Keratinocyte (primary cell): ENCODE measurements around the gene CST7. TPM values are rescaled to one million over a fixed set of nuclear protein-coding genes. Genes with fewer than 3 reads are reported as not detected.

ENCODE experiments used
- DNase-seq: peaks from one replicate; pipeline ENCODE4 v3.0.0-alpha.2; 2011; ENCODE audit warnings: low read depth, missing footprints, low spot score
- FAIRE-seq: peaks from 2 replicates; lab custom pipeline; 2011; peaks lifted over from hg19 to GRCh38; lab: Jason Lieb, UNC
- H2AFZ ChIP-seq: 2 replicates; pipeline ENCODE4 v1.6.0; 2012; ENCODE audit warnings: low read length, control low read depth, inconsistent platforms; ENCODE audit not compliant: control insufficient read depth
- H3K27ac ChIP-seq: 2 replicates; pipeline ENCODE4 v1.5.1; 2011; ENCODE audit warnings: low read length; ENCODE audit not compliant: control insufficient read depth, insufficient read depth
- H3K27me3 ChIP-seq: 3 replicates; pipeline ENCODE4 v1.6.0; 2011; ENCODE audit warnings: low read length; ENCODE audit not compliant: control insufficient read depth, insufficient read depth; ENCODE audit errors: extremely low read depth
- H3K36me3 ChIP-seq, 2 experiments: 2 replicates in 1 of 2; 3 replicates in 1 of 2; pipeline ENCODE4 v1.5.1; 2011; ENCODE audit warnings: low read length in 2 of 2, mild to moderate bottlenecking in 1 of 2; ENCODE audit not compliant: control insufficient read depth in 2 of 2, insufficient read depth in 2 of 2; ENCODE audit errors: extremely low read depth in 1 of 2
- H3K4me1 ChIP-seq: 3 replicates; pipeline ENCODE4 v1.5.1; 2011; ENCODE audit warnings: low read length; ENCODE audit not compliant: control insufficient read depth, insufficient read depth; ENCODE audit errors: extremely low read depth
- H3K4me2 ChIP-seq: 3 replicates; pipeline ENCODE4 v1.6.0; 2011; ENCODE audit warnings: low read depth, low read length; ENCODE audit not compliant: control insufficient read depth, insufficient read depth; ENCODE audit errors: extremely low read depth
- H3K4me3 ChIP-seq, 3 experiments: fragments of 200-600 bp in 1 of 3; sonication (generic) in 1 of 3; 2 replicates in 2 of 3; 3 replicates in 1 of 3; pipeline ENCODE4 v1.5.1; 2011 to 2016; ENCODE audit warnings: low read length in 3 of 3, mild to moderate bottlenecking in 3 of 3, control low read depth in 2 of 3, inconsistent platforms in 1 of 3, low read depth in 1 of 3, mixed read lengths in 1 of 3, mixed run types in 1 of 3, moderate library complexity in 1 of 3; ENCODE audit not compliant: control insufficient read depth in 2 of 3, insufficient read depth in 2 of 3; ENCODE audit errors: extremely low read depth in 1 of 3
- H3K79me2 ChIP-seq: 2 replicates; pipeline ENCODE4 v1.6.0; 2012; ENCODE audit warnings: low read length; ENCODE audit not compliant: control insufficient read depth, insufficient read depth
- H3K9ac ChIP-seq: 3 replicates; pipeline ENCODE4 v1.6.0; 2011; ENCODE audit warnings: low read length; ENCODE audit not compliant: control insufficient read depth, insufficient read depth; ENCODE audit errors: extremely low read depth
- H3K9me1 ChIP-seq: 3 replicates; pipeline ENCODE4 v1.6.0; 2011; ENCODE audit warnings: low read length; ENCODE audit not compliant: control insufficient read depth, insufficient read depth; ENCODE audit errors: extremely low read depth
- H3K9me3 ChIP-seq: 2 replicates; pipeline ENCODE4 v1.5.1; 2012; ENCODE audit warnings: low read depth, low read length; ENCODE audit not compliant: control insufficient read depth
- H4K20me1 ChIP-seq: 3 replicates; pipeline ENCODE4 v1.6.0; 2011; ENCODE audit warnings: low read length; ENCODE audit not compliant: control insufficient read depth, insufficient read depth; ENCODE audit errors: extremely low read depth
- EZH2 ChIP-seq: IDR thresholded peaks from one replicate; pipeline ENCODE4 v1.6.1; 2012; ENCODE audit warnings: inconsistent platforms, mild to moderate bottlenecking, low read length, moderate library complexity
- dilution Hi-C: fragments of 300-500 bp; cut with MboI; formaldehyde crosslinking; loops from one replicate; pipeline ENCODE4 v1.7.0; 2020; ENCODE audit warnings: low sequenced_read_pairs; ENCODE audit not compliant: extremely low pct_ligation_motif_present
- polyA plus RNA-seq, 5 experiments: library from polyadenylated mRNA; depleted of rRNA in 3 of 5; stranded (reverse) in 3 of 5; stranded (forward) in 1 of 5; unstranded in 1 of 5; fragments of >200 nt; gene quantifications; 1 replicate in 1 of 5; 2 replicates in 3 of 5; 3 replicates in 1 of 5; pipeline versions ENCODE4 v1.2.1 to v1.2.3, GENCODE V29; 2011 to 2012; ENCODE audit warnings: missing spikeins in 2 of 5, low read depth in 1 of 5, low replicate concordance in 1 of 5
- TF ChIP-seq, protein P1 (sequence below), 3 experiments: IDR thresholded peaks in 1 of 3; conservative IDR thresholded peaks in 1 of 3; optimal IDR thresholded peaks in 1 of 3; 2 replicates in 2 of 3; 3 replicates in 1 of 3; pipeline versions ENCODE3 to v1.5.1; 2011; ENCODE audit warnings: low read length in 3 of 3, mild to moderate bottlenecking in 3 of 3, moderate library complexity in 2 of 3, control low read depth in 1 of 3, inconsistent platforms in 1 of 3; ENCODE audit not compliant: insufficient read depth in 2 of 3; ENCODE audit errors: extremely low read depth in 1 of 3

Gene CST7
- polyA plus RNA-seq, 1 donor (not counting 4 experiments of a cell fraction or from before 2014, with no cell fraction given): not detected

DNA sequence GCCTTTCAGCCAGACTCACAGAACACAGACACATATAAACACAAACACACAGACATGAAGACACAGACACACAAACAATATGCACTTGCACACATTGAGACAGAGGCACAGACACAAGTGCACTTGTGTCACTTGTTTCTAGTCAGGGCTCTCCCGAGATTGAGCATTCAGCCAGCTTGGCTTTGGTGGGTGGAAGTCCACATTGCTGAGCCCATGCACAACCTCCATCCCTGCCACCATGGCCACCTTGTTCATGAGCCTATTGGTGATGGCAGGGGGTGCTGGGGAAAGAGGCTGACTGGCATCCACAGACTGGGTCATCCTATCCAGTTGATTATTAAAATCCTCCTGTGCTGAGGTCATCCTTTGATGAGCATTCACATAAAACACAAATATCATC, 11.5 kb upstream of the CST7 start:
- H3K4me1 ChIP-seq: no peaks in the 10 kb centered on the region
- FAIRE-seq (no peak), DNase-seq (no peak)
- H2AFZ ChIP-seq: no peak overlapping the region
- H3K9ac ChIP-seq: no peak overlapping the region
- H3K27ac ChIP-seq: no peak overlapping the region
- H3K4me2 ChIP-seq: no peak overlapping the region
- H4K20me1 ChIP-seq: no peaks in the 10 kb centered on the region
- no peak for TF ChIP-seq EZH2
- TF ChIP-seq, protein P1, sequence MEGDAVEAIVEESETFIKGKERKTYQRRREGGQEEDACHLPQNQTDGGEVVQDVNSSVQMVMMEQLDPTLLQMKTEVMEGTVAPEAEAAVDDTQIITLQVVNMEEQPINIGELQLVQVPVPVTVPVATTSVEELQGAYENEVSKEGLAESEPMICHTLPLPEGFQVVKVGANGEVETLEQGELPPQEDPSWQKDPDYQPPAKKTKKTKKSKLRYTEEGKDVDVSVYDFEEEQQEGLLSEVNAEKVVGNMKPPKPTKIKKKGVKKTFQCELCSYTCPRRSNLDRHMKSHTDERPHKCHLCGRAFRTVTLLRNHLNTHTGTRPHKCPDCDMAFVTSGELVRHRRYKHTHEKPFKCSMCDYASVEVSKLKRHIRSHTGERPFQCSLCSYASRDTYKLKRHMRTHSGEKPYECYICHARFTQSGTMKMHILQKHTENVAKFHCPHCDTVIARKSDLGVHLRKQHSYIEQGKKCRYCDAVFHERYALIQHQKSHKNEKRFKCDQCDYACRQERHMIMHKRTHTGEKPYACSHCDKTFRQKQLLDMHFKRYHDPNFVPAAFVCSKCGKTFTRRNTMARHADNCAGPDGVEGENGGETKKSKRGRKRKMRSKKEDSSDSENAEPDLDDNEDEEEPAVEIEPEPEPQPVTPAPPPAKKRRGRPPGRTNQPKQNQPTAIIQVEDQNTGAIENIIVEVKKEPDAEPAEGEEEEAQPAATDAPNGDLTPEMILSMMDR (optimal IDR thresholded peaks at IDR 0.05 in 1 of 3, IDR thresholded peaks at IDR 0.05 in 1 of 3, conservative IDR thresholded peaks at IDR 0.05 in 1 of 3; ENCODE audit: extremely low read depth in 1 of 3, insufficient read depth in 2 of 3, low read length in 3 of 3): no peak
- no peaks in the 10 kb centered on the region for H3K79me2 ChIP-seq
- H3K9me1 ChIP-seq: no peaks in the 10 kb centered on the region
- no peak overlapping the region for H3K4me3 ChIP-seq
- no peaks in the 10 kb centered on the region for H3K27me3 ChIP-seq
- H3K36me3 ChIP-seq: no peaks in the 10 kb centered on the region
- no peaks in the 10 kb centered on the region for H3K9me3 ChIP-seq
- dilution Hi-C loops: no loop called here

DNA sequence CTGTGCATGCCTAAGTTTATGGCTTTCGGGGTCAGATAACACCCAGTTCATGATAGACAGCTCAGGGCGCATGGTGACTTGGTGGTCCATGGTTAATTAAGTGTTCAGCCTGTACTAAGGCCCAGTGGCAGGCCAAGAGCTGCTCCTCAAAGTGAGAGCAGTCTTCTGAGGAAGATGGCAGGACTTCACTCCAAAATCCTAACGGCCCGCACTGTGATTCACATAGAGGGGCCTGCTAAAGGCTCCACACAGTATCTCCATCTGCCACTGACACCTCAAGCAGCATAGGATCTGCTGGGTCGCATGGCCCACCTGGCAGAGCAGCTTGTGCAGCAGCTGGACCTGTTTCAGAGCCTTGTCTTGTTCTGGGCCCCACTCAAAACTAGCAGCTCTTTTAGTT, 10.6 kb upstream of the CST7 start:
- Histone ChIP-seq H3K9ac (no peak overlapping the region), H3K27ac (no peak overlapping the region), H3K9me1 (no peaks in the 10 kb centered on the region), H3K79me2 (no peaks in the 10 kb centered on the region), H3K27me3 (no peaks in the 10 kb centered on the region), H4K20me1 (no peaks in the 10 kb centered on the region), H3K4me2 (no peak overlapping the region), H3K36me3 (no peaks in the 10 kb centered on the region), H3K4me1 (no peaks in the 10 kb centered on the region), H3K9me3 (no peaks in the 10 kb centered on the region), H3K4me3 (no peak overlapping the region), H2AFZ (no peak overlapping the region)
- dilution Hi-C loops: no loop called here
- TF ChIP-seq, protein P1 (optimal IDR thresholded peaks at IDR 0.05 in 1 of 3, IDR thresholded peaks at IDR 0.05 in 1 of 3, conservative IDR thresholded peaks at IDR 0.05 in 1 of 3; ENCODE audit: extremely low read depth in 1 of 3, insufficient read depth in 2 of 3, low read length in 3 of 3): no peak
- TF ChIP-seq EZH2: no peak
- DNase-seq: no peak
- no peak for FAIRE-seq
